Measurements from ENCODE around the gene MAP3K14.

The MAP3K14 gene

GRCh38 chr17:45231481-45232116, 85.2 kb downstream of the MAP3K14 start:
- DNase-seq: peak; percentile 48

- DNase-seq: no peak
Observed at GRCh38 chr17:45230787-45231480, 85.9 kb downstream of the MAP3K14 start.

GRCh38 chr17:45230410-45230786, 86.4 kb downstream of the MAP3K14 start:
- no peak for DNase-seq

- peak; percentile 53 for DNase-seq
Observed at GRCh38 chr17:45229681-45230409, 87.0 kb downstream of the MAP3K14 start.

- peak; percentile 94 for DNase-seq
Observed at GRCh38 chr17:45228763-45229539, 87.9 kb downstream of the MAP3K14 start.

- DNase-seq: peak; percentile 41
Observed at GRCh38 chr17:45227926-45228762, 88.7 kb downstream of the MAP3K14 start.

GRCh38 chr17:45227101-45227925, 89.5 kb downstream of the MAP3K14 start:
- DNase-seq: peak; percentile 65

- DNase-seq: no peak
Observed at GRCh38 chr17:45226576-45226975, 90.2 kb downstream of the MAP3K14 start.

- peak; percentile 98 for DNase-seq
Observed at GRCh38 chr17:45225964-45226530, 90.8 kb downstream of the MAP3K14 start.

GRCh38 chr17:45225051-45225700, 91.6 kb downstream of the MAP3K14 start:
- peak; percentile 41 for DNase-seq

- peak; percentile 38 for DNase-seq
Observed at GRCh38 chr17:45224671-45225050, 92.2 kb downstream of the MAP3K14 start.

- peak; percentile 70 for DNase-seq
Observed at GRCh38 chr17:45223539-45224528, 93.0 kb downstream of the MAP3K14 start.

GRCh38 chr17:45222996-45223538, 93.8 kb downstream of the MAP3K14 start:
- DNase-seq: no peak

- peak; percentile 64 for DNase-seq
Observed at GRCh38 chr17:45222289-45222995, 94.4 kb downstream of the MAP3K14 start.

- DNase-seq: no peak
Observed at GRCh38 chr17:45222014-45222288, 94.9 kb downstream of the MAP3K14 start.

GRCh38 chr17:45221081-45222013, 95.5 kb downstream of the MAP3K14 start, which contains the start of gene FMNL1:
Gene FMNL1 (plus strand): TSS chr17:45221885. CDS start chr17:45222125, 240 bp downstream.
- peak; percentile 70 for DNase-seq

- DNase-seq: no peak
Observed at GRCh38 chr17:45220079-45220478, 96.7 kb downstream of the MAP3K14 start.

All from CD4-positive, alpha-beta T cell treated with Interferon gamma for 1 hour (primary cell).